H1 (cell line): Measurements from ENCODE around the gene AKIRIN2. TPM values are rescaled to one million over a fixed set of nuclear protein-coding genes. Genes with fewer than 3 reads are reported as not detected.

Source experiments
- CTCF ChIA-PET: fragments of 300-600 bp; sonication (Branson Sonifier 250); formaldehyde crosslinking; loops from one replicate; lab custom pipeline; 2021; ENCODE audit not compliant: partially characterized antibody; lab: Charles Lee
- POLR2A ChIA-PET: fragments of 300-600 bp; sonication (Branson Sonifier 250); formaldehyde crosslinking; loops from one replicate; lab custom pipeline; 2021; ENCODE audit warnings: inconsistent platforms; ENCODE audit not compliant: partially characterized antibody; lab: Charles Lee
- DNase-seq, 2 experiments: peaks; one replicate each; pipeline versions ENCODE4 v3.0.0 to v3.0.0-alpha.2; 2010 to 2022; ENCODE audit warnings: low spot score in 2 of 2, low read depth in 1 of 2, mixed read lengths in 1 of 2
- FAIRE-seq: peaks from 2 replicates; lab custom pipeline; 2011; peaks lifted over from hg19 to GRCh38; lab: Jason Lieb, UNC
- H2AFZ ChIP-seq: 2 replicates; pipeline ENCODE4 v1.8.1; 2012; ENCODE audit warnings: low read length, inconsistent platforms
- H2AK5ac ChIP-seq: 2 replicates; pipeline ENCODE4 v1.6.1; 2013; ENCODE audit warnings: low read depth, low read length
- H2BK120ac ChIP-seq: replicated peaks from 2 replicates; pipeline ENCODE3; 2013; ENCODE audit warnings: low read depth, low read length, inconsistent platforms
- H2BK12ac ChIP-seq: 2 replicates; pipeline ENCODE4 v1.6.1; 2013; ENCODE audit warnings: low read depth, low read length
- H2BK15ac ChIP-seq: 2 replicates; pipeline ENCODE4 v1.6.1; 2013; ENCODE audit warnings: low read length
- H2BK20ac ChIP-seq: 2 replicates; pipeline ENCODE4 v1.6.1; 2013; ENCODE audit warnings: low read length
- H2BK5ac ChIP-seq: 2 replicates; pipeline ENCODE4 v1.6.1; 2013; ENCODE audit warnings: low read depth, low read length
- H3K14ac ChIP-seq: 2 replicates; pipeline ENCODE4 v1.6.1; 2013; ENCODE audit warnings: inconsistent platforms; ENCODE audit not compliant: insufficient read length
- H3K18ac ChIP-seq: 2 replicates; pipeline ENCODE4 v1.6.1; 2013; ENCODE audit warnings: low read length; ENCODE audit errors: extremely low read depth
- H3K23ac ChIP-seq: 2 replicates; pipeline ENCODE4 v1.6.1; 2013; ENCODE audit warnings: inconsistent platforms; ENCODE audit not compliant: insufficient read length
- H3K23me2 ChIP-seq: 2 replicates; pipeline ENCODE4 v1.6.1; 2013; ENCODE audit warnings: low read depth, low read length
- H3K27ac ChIP-seq: 2 replicates; pipeline ENCODE4 v1.6.1; 2011; ENCODE audit warnings: low read depth, low read length, inconsistent platforms
- H3K27me3 ChIP-seq, 4 experiments: replicated peaks in 1 of 4; 1 replicate in 1 of 4; 2 replicates in 3 of 4; pipeline versions ENCODE4 v1.6.1 to v1.8.1; 2011 to 2013; ENCODE audit warnings: low read length in 3 of 4, mild to moderate bottlenecking in 3 of 4, inconsistent platforms in 2 of 4, mixed read lengths in 2 of 4, moderate library complexity in 1 of 4; ENCODE audit not compliant: control insufficient read depth in 3 of 4, insufficient read depth in 3 of 4; ENCODE audit errors: extremely low read depth in 1 of 4
- H3K36me3 ChIP-seq, 4 experiments: 2 replicates each; pipeline versions ENCODE4 v1.6.1 to v1.8.1; 2011 to 2013; ENCODE audit warnings: mild to moderate bottlenecking in 4 of 4, low read length in 3 of 4, moderate library complexity in 2 of 4, control low read depth in 1 of 4, inconsistent platforms in 1 of 4; ENCODE audit not compliant: insufficient read depth in 4 of 4, control insufficient read depth in 2 of 4
- H3K4ac ChIP-seq: replicated peaks from 2 replicates; pipeline ENCODE3; 2013; ENCODE audit warnings: low read length, low read depth, mixed read lengths, inconsistent platforms; ENCODE audit not compliant: insufficient read length
- H3K4me1 ChIP-seq, 4 experiments: replicated peaks in 1 of 4; 1 replicate in 1 of 4; 2 replicates in 3 of 4; pipeline versions ENCODE4 v1.6.1 to v1.8.1; 2011 to 2013; ENCODE audit warnings: low read length in 3 of 4, inconsistent platforms in 2 of 4, mixed read lengths in 1 of 4; ENCODE audit not compliant: insufficient read depth in 4 of 4, control insufficient read depth in 3 of 4
- H3K4me2 ChIP-seq, 2 experiments: 2 replicates each; pipeline versions ENCODE4 v1.6.1 to v1.8.1; 2011 to 2013; ENCODE audit warnings: low read depth in 2 of 2, low read length in 2 of 2, control low read depth in 1 of 2, inconsistent platforms in 1 of 2, mild to moderate bottlenecking in 1 of 2; ENCODE audit not compliant: insufficient read depth in 1 of 2
- H3K4me3 ChIP-seq, 4 experiments: fragments of 200-600, 300-600 bp in 1 of 4; sonication (generic), shearing (Covaris generic), sonication (Bioruptor Twin) in 1 of 4; 2 replicates each; pipeline versions ENCODE4 v1.5.1 to v1.8.1; 2011 to 2016; ENCODE audit warnings: low read length in 4 of 4, low read depth in 3 of 4, control low read depth in 2 of 4, inconsistent platforms in 2 of 4, mild to moderate bottlenecking in 2 of 4, mixed read lengths in 1 of 4, moderate library complexity in 1 of 4; ENCODE audit not compliant: insufficient read depth in 2 of 4; ENCODE audit errors: extremely low read depth in 1 of 4
- H3K56ac ChIP-seq: replicated peaks from 2 replicates; pipeline ENCODE3; 2013; ENCODE audit warnings: low read depth, mild to moderate bottlenecking, mixed read lengths, low read length, inconsistent platforms; ENCODE audit not compliant: insufficient read length
- H3K79me1 ChIP-seq: 2 replicates; pipeline ENCODE4 v1.6.1; 2013; ENCODE audit warnings: low read depth, low read length, control low read depth
- H3K79me2 ChIP-seq, 2 experiments: 2 replicates each; pipeline versions ENCODE4 v1.6.1 to v1.8.1; 2012 to 2013; ENCODE audit warnings: low read length in 2 of 2, mild to moderate bottlenecking in 2 of 2, inconsistent platforms in 1 of 2; ENCODE audit not compliant: insufficient read depth in 2 of 2, control insufficient read depth in 1 of 2
- H3K9ac ChIP-seq, 4 experiments: replicated peaks in 1 of 4; 1 replicate in 1 of 4; 2 replicates in 3 of 4; pipeline versions ENCODE4 v1.6.1 to v1.8.1; 2011 to 2013; ENCODE audit warnings: low read depth in 3 of 4, low read length in 3 of 4, control low read depth in 2 of 4, mild to moderate bottlenecking in 2 of 4, moderate library complexity in 2 of 4, inconsistent platforms in 1 of 4; ENCODE audit errors: extremely low read depth in 1 of 4
- H3K9me3 ChIP-seq, 2 experiments: 2 replicates each; pipeline versions ENCODE4 v1.6.1 to v1.8.1; 2012 to 2013; ENCODE audit warnings: mild to moderate bottlenecking in 2 of 2, moderate library complexity in 2 of 2, control low read depth in 1 of 2, inconsistent platforms in 1 of 2, low read depth in 1 of 2, low read length in 1 of 2, mixed read lengths in 1 of 2; ENCODE audit not compliant: insufficient read depth in 2 of 2
- H4K20me1 ChIP-seq, 2 experiments: replicated peaks in 1 of 2; 2 replicates each; pipeline versions ENCODE3 to v1.8.1; 2011 to 2013; ENCODE audit warnings: inconsistent platforms in 2 of 2, low read length in 2 of 2, mild to moderate bottlenecking in 1 of 2; ENCODE audit not compliant: insufficient read depth in 2 of 2, control insufficient read depth in 1 of 2
- H4K5ac ChIP-seq: 2 replicates; pipeline ENCODE4 v1.6.1; 2013; ENCODE audit warnings: low read length, low read depth, mixed read lengths, inconsistent platforms; ENCODE audit not compliant: insufficient read length
- H4K8ac ChIP-seq: 2 replicates; pipeline ENCODE4 v1.8.0; 2013; ENCODE audit warnings: mild to moderate bottlenecking, moderate library complexity, low read length, inconsistent platforms; ENCODE audit not compliant: insufficient read depth; ENCODE audit errors: extremely low read depth
- H4K91ac ChIP-seq: replicated peaks from 2 replicates; pipeline ENCODE3; 2013; ENCODE audit warnings: low read length, mixed read lengths, inconsistent platforms; ENCODE audit not compliant: insufficient read length
- BACH1 ChIP-seq: IDR thresholded peaks from 2 replicates; pipeline ENCODE4 v1.6.1; 2012; ENCODE audit warnings: low read length, improper control_type of control experiment
- RFX5 ChIP-seq: IDR thresholded peaks from 2 replicates; pipeline ENCODE4 v1.6.1; 2011; ENCODE audit warnings: low read depth, low read length, improper control_type of control experiment, borderline replicate concordance
- RNF2 ChIP-seq: fragments of 200-900, 300-1000 bp; sonication (generic); IDR thresholded peaks from 2 replicates; pipeline ENCODE4 v1.7.1; 2016; ENCODE audit warnings: borderline replicate concordance, low read depth, mild to moderate bottlenecking, antibody characterized with exemption, low read length; ENCODE audit not compliant: poor library complexity, severe bottlenecking; ENCODE audit errors: missing control alignments
- RXRA ChIP-seq: IDR thresholded peaks from 2 replicates; pipeline ENCODE4 v1.6.1; 2011; ENCODE audit warnings: low read depth, mild to moderate bottlenecking, low read length, moderate library complexity; ENCODE audit not compliant: insufficient read depth
- TAF7 ChIP-seq: optimal IDR thresholded peaks from 2 replicates; pipeline ENCODE3; 2011; ENCODE audit warnings: low read depth, mild to moderate bottlenecking, inconsistent platforms, low read length, moderate library complexity, borderline replicate concordance
- TCF12 ChIP-seq: IDR thresholded peaks from 2 replicates; pipeline ENCODE4 v1.6.1; 2011; ENCODE audit warnings: low read depth, mild to moderate bottlenecking, low read length
- TEAD4 ChIP-seq: IDR thresholded peaks from 2 replicates; pipeline ENCODE4 v1.6.1; 2012; ENCODE audit warnings: low read depth, low read length, inconsistent platforms, mixed read lengths
- YY1 ChIP-seq: IDR thresholded peaks from 2 replicates; pipeline ENCODE4 v1.6.1; 2011; ENCODE audit warnings: low read depth, mild to moderate bottlenecking, low read length
- WGBS, 2 experiments: shearing (Covaris generic) in 1 of 2; methylation state at CpG; one replicate each; pipeline versions ENCODE4 v1.1.6 to v1.1.7; 2013 to 2015; ENCODE audit warnings: low lambda C conversion rate in 2 of 2, mixed read lengths in 2 of 2, inconsistent platforms in 1 of 2, low coverage in 1 of 2, missing lambda C conversion rate in 1 of 2; ENCODE audit not compliant: insufficient replicate concordance in 2 of 2, insufficient coverage in 1 of 2, insufficient read length in 1 of 2; ENCODE audit errors: extremely low coverage in 1 of 2, missing lambda C conversion rate in 1 of 2; 5-methylcytosine and 5-hydroxymethylcytosine counted together
- polyA plus RNA-seq, 7 experiments: library from polyadenylated mRNA; depleted of rRNA in 3 of 7; stranded (reverse) in 5 of 7; unstranded in 2 of 7; fragments of >200 nt in 5 of 7; fragments of 200-250 nt in 2 of 7; gene quantifications; 1 replicate in 5 of 7; 2 replicates in 1 of 7; 4 replicates in 1 of 7; pipeline versions ENCODE4 v1.2.1 to v1.2.3, GENCODE V29; 2011 to 2013; ENCODE audit warnings: missing spikeins in 2 of 7, mixed read lengths in 2 of 7
- total RNA-seq: library from RNA; stranded (reverse); fragmentation: NEBNext Ultra II Directional; extraction: Animal tissue kit (Norgen Biotek cat#: 25700); gene quantifications from 2 replicates; pipeline ENCODE4 v1.2.1, GENCODE V29; 2021
- TF ChIP-seq, protein P1 (sequence below), 3 experiments: IDR thresholded peaks; 1 replicate in 2 of 3; 2 replicates in 1 of 3; pipeline versions ENCODE4 v1.5.1 to v1.6.1; 2011; ENCODE audit warnings: low read length in 3 of 3, mild to moderate bottlenecking in 3 of 3, inconsistent platforms in 2 of 3, low read depth in 1 of 3, moderate library complexity in 1 of 3; ENCODE audit not compliant: insufficient read depth in 1 of 3; ENCODE audit errors: control extremely low read depth in 1 of 3

The AKIRIN2 gene
- total and polyA plus RNA-seq, 2 of the 8 experiments (the other 6 are each of a cell fraction or from before 2014, with no cell fraction given) = 35.6 to 75.3 TPM

- FAIRE-seq = no peak
- Histone ChIP-seq H3K4me1 (peaks cover 0 to 2% (median under 1%) of the 10 kb centered on the region in 4 experiments; a peak in 2 of 7 replicates), H2AFZ (no peak overlapping the region), H3K36me3 (no peaks in the 10 kb centered on the region), H4K5ac (no peak overlapping the region), H4K8ac (no peak overlapping the region), H3K14ac (no peak overlapping the region), H3K27me3 (no peaks in the 10 kb centered on the region), H3K56ac (no peak overlapping the region), H3K4ac (no peak overlapping the region), H2BK5ac (no peak overlapping the region), H3K27ac (no peak overlapping the region), H3K9me3 (no peaks in the 10 kb centered on the region), H2AK5ac (no peak overlapping the region), H3K23me2 (no peaks in the 10 kb centered on the region), H3K18ac (no peak overlapping the region), H4K20me1 (peaks cover 18 to 20% of the 10 kb centered on the region in 2 experiments), H3K23ac (no peak overlapping the region), H2BK12ac (no peak overlapping the region), H2BK20ac (no peak overlapping the region), H3K79me2 (peaks cover 49 to 100% of the 10 kb centered on the region in 2 experiments), H3K9ac (no peak overlapping the region), H4K91ac (no peak overlapping the region), H3K4me2 (no peak overlapping the region), H3K4me3 (no peak overlapping the region), H2BK120ac (no peak overlapping the region), H2BK15ac (no peak overlapping the region), H3K79me1 (peaks cover 2% of the 10 kb centered on the region)
- TF ChIP-seq RFX5 (no peak), TEAD4 (no peak), YY1 (no peak), TAF7 (no peak), TCF12 (no peak), BACH1 (no peak), RXRA (no peak), RNF2 (no peak)
- TF ChIP-seq, protein P1, sequence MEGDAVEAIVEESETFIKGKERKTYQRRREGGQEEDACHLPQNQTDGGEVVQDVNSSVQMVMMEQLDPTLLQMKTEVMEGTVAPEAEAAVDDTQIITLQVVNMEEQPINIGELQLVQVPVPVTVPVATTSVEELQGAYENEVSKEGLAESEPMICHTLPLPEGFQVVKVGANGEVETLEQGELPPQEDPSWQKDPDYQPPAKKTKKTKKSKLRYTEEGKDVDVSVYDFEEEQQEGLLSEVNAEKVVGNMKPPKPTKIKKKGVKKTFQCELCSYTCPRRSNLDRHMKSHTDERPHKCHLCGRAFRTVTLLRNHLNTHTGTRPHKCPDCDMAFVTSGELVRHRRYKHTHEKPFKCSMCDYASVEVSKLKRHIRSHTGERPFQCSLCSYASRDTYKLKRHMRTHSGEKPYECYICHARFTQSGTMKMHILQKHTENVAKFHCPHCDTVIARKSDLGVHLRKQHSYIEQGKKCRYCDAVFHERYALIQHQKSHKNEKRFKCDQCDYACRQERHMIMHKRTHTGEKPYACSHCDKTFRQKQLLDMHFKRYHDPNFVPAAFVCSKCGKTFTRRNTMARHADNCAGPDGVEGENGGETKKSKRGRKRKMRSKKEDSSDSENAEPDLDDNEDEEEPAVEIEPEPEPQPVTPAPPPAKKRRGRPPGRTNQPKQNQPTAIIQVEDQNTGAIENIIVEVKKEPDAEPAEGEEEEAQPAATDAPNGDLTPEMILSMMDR (IDR thresholded peaks at IDR 0.05; ENCODE audit: control extremely low read depth in 1 of 3, insufficient read depth in 1 of 3, low read depth in 1 of 3, low read length in 3 of 3) = no peak
- ChIA-PET CTCF (no interaction called here), POLR2A (interaction anchor here (1.5 to 2.6 kb wide), 2 partner anchors 12 to 15 kb away, joined by 7 to 11 read pairs; partner anchors contain the start of gene AKIRIN2)
- DNase-seq = no peak
- whole genome bisulfite sequencing, 2 experiments = 94% methylated on average over 3 of the region's 3 CpGs; no CpG with 5 or more reads in 1 of the 2 experiments
These were observed 14.7 kb downstream of the AKIRIN2 start for GRCh38 chr6:87687296-87687695.
